Hepatocyte (in vitro differentiated cells): Measurements from ENCODE around the gene ACOXL.

Source experiments
- CTCF ChIP-seq: fragments of 200-600 bp; sonication (generic); IDR thresholded peaks from 2 replicates; pipeline ENCODE4 v1.5.1; 2016; ENCODE audit warnings: antibody characterized with exemption, mild to moderate bottlenecking; ENCODE audit not compliant: poor library complexity
- EZH2 ChIP-seq: fragments of 200-600 bp; sonication (generic); IDR thresholded peaks from 2 replicates; pipeline ENCODE4 v1.6.1; 2016; ENCODE audit warnings: antibody characterized with exemption, mild to moderate bottlenecking, borderline replicate concordance
- EZH2phosphoT487 ChIP-seq: fragments of 200-600 bp; sonication (generic); IDR thresholded peaks from one replicate; pipeline ENCODE4 v1.6.1; 2018; ENCODE audit warnings: antibody characterized with exemption, mild to moderate bottlenecking, low read depth, moderate library complexity; ENCODE audit not compliant: unreplicated experiment, severe bottlenecking

- no peak for TF ChIP-seq CTCF
- TF ChIP-seq EZH2phosphoT487: no peak
- TF ChIP-seq EZH2: no peak
Observed at GRCh38 chr2:110796716-110797301, 64.4 kb downstream of the ACOXL start.
